PC-9 (cell line): ENCODE results near the gene TNP2. TPM values are rescaled to one million over a fixed set of nuclear protein-coding genes. Genes with fewer than 3 reads are reported as not detected.

ENCODE experiments used
- BruUV-seq: library from RNA; stranded (reverse); fragments of 400-500 nt; replicated peaks from 2 replicates; lab custom pipeline; 2021; lab: Mats Ljungman, UMichigan
- CTCF ChIA-PET: fragments of 300-600 bp; sonication (Branson Sonifier 250); formaldehyde crosslinking; loops from one replicate; lab custom pipeline; 2022; ENCODE audit warnings: antibody characterized with exemption; lab: Charles Lee
- POLR2A ChIA-PET: fragments of 300-600 bp; sonication (Branson Sonifier 250); formaldehyde crosslinking; loops from one replicate; lab custom pipeline; 2022; ENCODE audit warnings: antibody characterized with exemption; ENCODE audit not compliant: unreplicated experiment; lab: Charles Lee
- DNase-seq, 2 experiments: peaks; one replicate each; pipeline versions ENCODE4 v3.0.0 to v3.0.0-alpha.2; 2015 to 2022; ENCODE audit warnings: mixed read lengths in 1 of 2
- H2AFZ ChIP-seq: fragments of 200-600 bp; sonication (generic); 2 replicates; pipeline ENCODE4 v1.8.1; 2017; ENCODE audit warnings: antibody characterized with exemption
- H3F3A ChIP-seq: fragments of 200-600 bp; sonication (generic); 2 replicates; pipeline ENCODE4 v1.8.1; 2017; ENCODE audit warnings: antibody characterized with exemption, mild to moderate bottlenecking, low read depth; ENCODE audit not compliant: insufficient read depth
- H3K27ac ChIP-seq: fragments of 200-600 bp; sonication (generic); 2 replicates; pipeline ENCODE4 v1.6.1; 2016; ENCODE audit warnings: mixed run types
- H3K27me3 ChIP-seq: fragments of 200-600 bp; sonication (generic); 2 replicates; pipeline ENCODE4 v1.6.1; 2016; ENCODE audit warnings: low read depth, mixed run types; ENCODE audit not compliant: insufficient read depth
- H3K36me3 ChIP-seq: fragments of 200-600 bp; sonication (generic); 2 replicates; pipeline ENCODE4 v1.6.1; 2016; ENCODE audit warnings: low read depth, mixed run types
- H3K4me1 ChIP-seq: fragments of 200-600 bp; sonication (generic); replicated peaks from 2 replicates; pipeline ENCODE4 v1.6.1; 2016; ENCODE audit warnings: mixed run types; ENCODE audit not compliant: insufficient read depth
- H3K4me2 ChIP-seq: fragments of 200-600 bp; sonication (generic); 2 replicates; pipeline ENCODE4 v1.6.1; 2017; ENCODE audit warnings: mixed run types
- H3K4me3 ChIP-seq: fragments of 200-600 bp; sonication (generic); 2 replicates; pipeline ENCODE4 v1.6.1; 2016; ENCODE audit warnings: mixed run types
- H3K79me2 ChIP-seq: fragments of 200-600 bp; sonication (generic); 2 replicates; pipeline ENCODE4 v1.6.1; 2017; ENCODE audit warnings: low read depth, mixed run types
- H3K9me2 ChIP-seq: fragments of 200-600 bp; sonication (generic); 2 replicates; pipeline ENCODE4 v1.8.1; 2017; ENCODE audit warnings: mild to moderate bottlenecking; ENCODE audit not compliant: insufficient read depth
- H3K9me3 ChIP-seq: fragments of 200-600 bp; sonication (generic); 2 replicates; pipeline ENCODE4 v1.8.1; 2016; ENCODE audit warnings: low read depth; ENCODE audit not compliant: insufficient read depth
- H4K20me1 ChIP-seq: fragments of 200-600 bp; sonication (generic); 2 replicates; pipeline ENCODE4 v1.8.1; 2017; ENCODE audit not compliant: insufficient read depth
- CTCF ChIP-seq: fragments of 200-600 bp; sonication (generic); conservative IDR thresholded peaks from 2 replicates; pipeline ENCODE4 v1.6.1; 2017; ENCODE audit warnings: mixed run types, antibody characterized with exemption, mild to moderate bottlenecking, moderate library complexity
- EZH2 ChIP-seq: fragments of 200-600 bp; sonication (generic); IDR thresholded peaks from 2 replicates; pipeline ENCODE4 v1.8.0; 2017; ENCODE audit warnings: antibody characterized with exemption, low read depth
- intact Hi-C: fragments of 100-400 bp; cut with micrococcal nuclease; formaldehyde crosslinking; loops from one replicate; pipeline ENCODE4 v1.10.0; 2022; ENCODE audit not compliant: unreplicated experiment
- total RNA-seq: library from RNA; stranded (reverse); gene quantifications from 2 replicates; pipeline ENCODE4 v1.2.3, GENCODE V29; 2021

Gene TNP2
- total RNA-seq, 1 experiment from 2014 or later: not detected

- no peak for DNase-seq
- CTCF ChIA-PET: no interaction called here
Measured at GRCh38 chr16:11273721-11274324, 4.7 kb upstream of the TNP2 start.

DNA sequence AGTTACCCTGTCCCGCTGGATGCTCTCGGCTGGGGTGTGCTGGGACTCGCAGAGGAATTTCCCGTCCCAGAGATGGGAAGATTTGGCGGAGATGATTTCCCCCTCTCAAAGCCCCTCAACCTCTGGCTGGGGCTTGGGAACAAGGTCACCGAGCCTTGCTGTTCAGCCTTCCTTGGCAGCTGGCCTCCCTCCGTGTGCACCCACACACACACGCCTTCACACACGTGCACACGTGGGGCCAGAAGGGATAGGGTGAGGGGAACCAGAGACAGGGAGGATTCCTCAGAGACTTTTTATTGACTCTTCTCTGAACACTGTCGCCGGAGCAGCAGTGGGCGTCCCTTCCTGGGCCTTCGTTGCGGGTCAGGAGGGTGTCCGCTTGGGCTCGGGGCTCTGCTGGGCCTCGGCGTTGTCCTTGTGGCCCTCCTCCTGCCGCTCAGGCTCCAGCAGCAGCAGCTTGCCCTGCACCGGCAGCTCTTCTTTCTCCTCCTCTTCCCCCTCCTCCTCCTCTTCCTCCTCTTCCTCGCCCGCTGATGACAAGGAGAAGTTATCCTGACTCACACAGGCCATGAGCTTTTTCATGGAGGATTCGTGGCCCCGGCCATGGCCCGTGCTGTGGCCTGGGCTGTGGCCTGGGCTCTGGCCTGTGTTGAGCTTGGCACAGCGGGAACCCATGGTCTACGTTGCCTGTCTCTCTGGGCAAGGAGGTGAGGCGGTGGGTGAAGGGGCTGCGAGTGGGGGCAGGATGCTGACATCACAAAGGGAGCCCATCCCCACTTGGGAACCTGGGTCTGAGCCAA, 4.0 kb upstream of the TNP2 start, which contains the start of gene PRM3:
PRM3 (minus strand) TSS at position 709 of the 800 bp plus-strand sequence; CDS start at position 675, 34 bp downstream.
- H3K4me2 ChIP-seq: no peak within 1 kb of the TSS
- no peaks in the 10 kb centered on the region for H3K79me2 ChIP-seq
- intact Hi-C loops: no loop called here
- H3K27me3 ChIP-seq: peaks cover 10% of the 10 kb centered on the region; the same call in 1 of the 2 replicates
- POLR2A ChIA-PET: no interaction called here
- H3K27ac ChIP-seq: no peak within 1 kb of the TSS
- no peak for DNase-seq
- H3K36me3 ChIP-seq: no peaks in the 10 kb centered on the region
- no peaks in the 10 kb centered on the region for H3K9me3 ChIP-seq
- no peak within 1 kb of the TSS for H3K4me3 ChIP-seq
- no TSS peak for BruUV-seq
- no peak for TF ChIP-seq EZH2
- H3K9me2 ChIP-seq: no peaks in the 10 kb centered on the region
- no peaks in the 10 kb centered on the region for H3K4me1 ChIP-seq
- H3F3A ChIP-seq: no peaks in the 10 kb centered on the region
- no peaks in the 10 kb centered on the region for H4K20me1 ChIP-seq
- H2AFZ ChIP-seq: no peak within 1 kb of the TSS
- CTCF ChIA-PET: no interaction called here

More at GRCh38 chr16:11273721-11274324, 4.7 kb upstream of the TNP2 start:
- POLR2A ChIA-PET: no interaction called here
- Histone ChIP-seq H2AFZ (no peak overlapping the region), H3K36me3 (no peaks in the 10 kb centered on the region), H3K4me2 (no peak overlapping the region), H4K20me1 (no peaks in the 10 kb centered on the region), H3K4me3 (no peak overlapping the region), H3K9me3 (no peaks in the 10 kb centered on the region), H3K27me3 (peaks cover 10% of the 10 kb centered on the region; the same call in 1 of the 2 replicates), H3K9me2 (no peaks in the 10 kb centered on the region), H3K4me1 (no peaks in the 10 kb centered on the region), H3K79me2 (no peaks in the 10 kb centered on the region), H3K27ac (no peak overlapping the region), H3F3A (no peaks in the 10 kb centered on the region)
- TF ChIP-seq EZH2 (no peak), CTCF (no peak)
- intact Hi-C loops: no loop called here
- no TSS peak for BruUV-seq

DNA sequence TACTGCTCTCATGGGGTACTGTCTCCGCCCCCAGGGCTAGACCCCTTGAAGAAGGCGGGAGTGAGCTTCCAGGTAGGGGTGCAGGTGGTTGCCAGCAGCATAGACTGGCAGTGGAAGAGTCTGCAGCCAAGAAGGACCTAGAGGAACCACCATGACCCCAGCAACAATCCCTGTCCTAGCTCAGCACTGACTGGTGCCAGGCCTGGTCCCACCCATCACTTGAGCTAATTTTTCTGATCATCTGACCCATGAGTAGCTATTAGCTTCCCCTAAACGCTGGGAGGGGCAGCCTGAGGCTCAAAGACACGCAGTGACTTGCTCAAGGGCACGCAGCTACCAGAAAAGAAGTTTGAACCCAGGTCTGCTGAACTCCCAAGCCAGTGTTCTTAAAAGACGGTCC, 3.4 kb upstream of the TNP2 start:
- POLR2A ChIA-PET: no interaction called here
- Histone ChIP-seq H3K79me2 (no peaks in the 10 kb centered on the region), H3F3A (no peaks in the 10 kb centered on the region), H2AFZ (no peak overlapping the region), H3K9me2 (no peaks in the 10 kb centered on the region), H3K4me1 (no peaks in the 10 kb centered on the region), H3K4me3 (no peak overlapping the region), H3K4me2 (no peak overlapping the region), H4K20me1 (no peaks in the 10 kb centered on the region), H3K36me3 (no peaks in the 10 kb centered on the region), H3K27me3 (peaks cover 10% of the 10 kb centered on the region; the same call in 1 of the 2 replicates), H3K9me3 (no peaks in the 10 kb centered on the region), H3K27ac (no peak overlapping the region)
- BruUV-seq: no TSS peak
- intact Hi-C loops: no loop called here
- TF ChIP-seq EZH2: no peak
- no peak for TF ChIP-seq CTCF
- CTCF ChIA-PET: no interaction called here
- DNase-seq: no peak
